HCT116 (cell line): Measurements from ENCODE around the gene PCCB. TPM values are rescaled to one million over a fixed set of nuclear protein-coding genes. Genes with fewer than 3 reads are reported as not detected.

Source experiments
- ATAC-seq: fragments of 200-7000 bp; cut with Tn5 transposase; 2 replicates; pipeline ENCODE4 v1.9.1; 2020; ENCODE audit warnings: mild to moderate bottlenecking, moderate library complexity
- BruUV-seq: library from RNA; stranded (reverse); fragments of 400-500 nt; replicated peaks from 2 replicates; lab custom pipeline; 2021; lab: Mats Ljungman, UMichigan
- CTCF ChIA-PET: fragments of 300-600 bp; sonication (Branson Sonifier 250); formaldehyde crosslinking; loops from one replicate; lab custom pipeline; 2021; ENCODE audit warnings: antibody characterized with exemption; lab: Charles Lee
- POLR2A ChIA-PET: fragments of 300-600, 350-600 bp; sonication (Branson Sonifier 250); formaldehyde crosslinking; loops from one replicate; lab custom pipeline; 2021; ENCODE audit warnings: antibody characterized with exemption; lab: Charles Lee
- RAD21 ChIA-PET, 2 experiments: fragments of 300-600 bp; sonication (Branson Sonifier 250); formaldehyde crosslinking; loops; one replicate each; lab custom pipeline; 2023; ENCODE audit warnings: low total read pairs in 2 of 2; ENCODE audit not compliant: uncharacterized antibody in 2 of 2, unreplicated experiment in 2 of 2, low non-redundant PET in 1 of 2; lab: Charles Lee
- DNase-seq: peaks from one replicate; pipeline ENCODE4 v3.0.0-alpha.2; 2010; ENCODE audit warnings: low read depth, low spot score
- H2AFZ ChIP-seq: fragments of 200-600 bp; shearing (Covaris generic), sonication (generic); 2 replicates; pipeline ENCODE4 v1.6.1; 2017; ENCODE audit warnings: low read depth, mixed run types, mixed read lengths, antibody characterized with exemption, low read length; ENCODE audit not compliant: poor library complexity, severe bottlenecking
- H3K27ac ChIP-seq: 2 replicates; pipeline ENCODE4 v1.5.1; 2012; ENCODE audit warnings: low read depth, low read length
- H3K27me3 ChIP-seq: fragments of 200-600 bp; sonication (generic); 2 replicates; pipeline ENCODE4 v1.6.1; 2016; ENCODE audit warnings: mixed run types, low read length, mixed read lengths; ENCODE audit not compliant: insufficient read depth
- H3K36me3 ChIP-seq, 2 experiments: fragments of 200-500 bp in 1 of 2; fragments of 200-600 bp in 1 of 2; sonication (Bioruptor generic) in 1 of 2; sonication (generic) in 1 of 2; 2 replicates each; pipeline versions ENCODE4 v1.5.1 to v1.6.1; 2014 to 2016; ENCODE audit warnings: low read length in 2 of 2, inconsistent platforms in 1 of 2, mixed read lengths in 1 of 2, mixed run types in 1 of 2; ENCODE audit not compliant: insufficient read depth in 2 of 2, control insufficient read depth in 1 of 2
- H3K4me1 ChIP-seq, 2 experiments: fragments of 200-600 bp in 1 of 2; sonication (generic) in 1 of 2; 2 replicates each; pipeline versions ENCODE4 v1.5.1 to v1.6.1; 2012 to 2017; ENCODE audit warnings: low read length in 2 of 2, inconsistent platforms in 1 of 2, mild to moderate bottlenecking in 1 of 2, mixed read lengths in 1 of 2, mixed run types in 1 of 2, moderate library complexity in 1 of 2; ENCODE audit not compliant: insufficient read depth in 2 of 2, control insufficient read depth in 1 of 2
- H3K4me2 ChIP-seq: fragments of 200-600 bp; sonication (generic); 2 replicates; pipeline ENCODE4 v1.6.1; 2017; ENCODE audit warnings: mixed run types, low read length, mixed read lengths
- H3K4me3 ChIP-seq, 2 experiments: fragments of 200-600 bp in 1 of 2; sonication (generic) in 1 of 2; replicated peaks in 1 of 2; 2 replicates each; pipeline ENCODE4 v1.5.1; 2011 to 2016; ENCODE audit warnings: low read length in 2 of 2, control low read depth in 1 of 2, low read depth in 1 of 2, mild to moderate bottlenecking in 1 of 2, mixed read lengths in 1 of 2, mixed run types in 1 of 2
- H3K79me2 ChIP-seq: fragments of 200-600 bp; sonication (generic); 2 replicates; pipeline ENCODE4 v1.6.1; 2017; ENCODE audit warnings: mild to moderate bottlenecking, mixed run types, low read length, moderate library complexity, mixed read lengths; ENCODE audit not compliant: insufficient read depth
- H3K9ac ChIP-seq: fragments of 200-600 bp; sonication (generic); 2 replicates; pipeline ENCODE4 v1.6.1; 2016; ENCODE audit warnings: low read length, mixed read lengths
- H3K9me2 ChIP-seq: fragments of 200-600 bp; sonication (generic), shearing (Covaris generic); 2 replicates; pipeline ENCODE4 v1.6.1; 2017; ENCODE audit warnings: mixed run types, mild to moderate bottlenecking, moderate library complexity; ENCODE audit not compliant: insufficient read depth
- H3K9me3 ChIP-seq, 2 experiments: fragments of 200-500 bp in 1 of 2; fragments of 200-600 bp in 1 of 2; sonication (Bioruptor generic) in 1 of 2; sonication (generic) in 1 of 2; 2 replicates each; pipeline ENCODE4 v1.6.1; 2014 to 2017; ENCODE audit warnings: low read length in 2 of 2, mixed read lengths in 2 of 2, inconsistent platforms in 1 of 2, low read depth in 1 of 2, mild to moderate bottlenecking in 1 of 2, mixed run types in 1 of 2, moderate library complexity in 1 of 2; ENCODE audit not compliant: control insufficient read depth in 1 of 2, insufficient read depth in 1 of 2
- H4K20me1 ChIP-seq: fragments of 200-600 bp; sonication (generic), shearing (Covaris generic); 2 replicates; pipeline ENCODE4 v1.6.1; 2017; ENCODE audit warnings: mixed run types, mild to moderate bottlenecking, moderate library complexity; ENCODE audit not compliant: insufficient read depth
- ATF3 ChIP-seq: IDR thresholded peaks from 2 replicates; pipeline ENCODE4 v1.6.1; 2012
- CTCF ChIP-seq, 3 experiments: fragments of 200-600 bp in 1 of 3; sonication (generic) in 1 of 3; IDR thresholded peaks in 2 of 3; conservative IDR thresholded peaks in 1 of 3; 2 replicates each; pipeline ENCODE4 v1.5.1; 2012 to 2017; ENCODE audit warnings: low read depth in 2 of 3, low read length in 2 of 3, antibody characterized with exemption in 1 of 3, borderline replicate concordance in 1 of 3, control low read depth in 1 of 3, mild to moderate bottlenecking in 1 of 3, mixed read lengths in 1 of 3, mixed run types in 1 of 3, moderate library complexity in 1 of 3; ENCODE audit not compliant: insufficient read depth in 1 of 3
- ELF1 ChIP-seq: IDR thresholded peaks from 2 replicates; pipeline ENCODE4 v1.6.1; 2012; ENCODE audit warnings: low read depth, borderline replicate concordance
- JUND ChIP-seq: IDR thresholded peaks from 2 replicates; pipeline ENCODE4 v1.6.1; 2012
- POLR2A ChIP-seq: IDR thresholded peaks from 2 replicates; pipeline ENCODE4 v1.7.0; 2011; ENCODE audit warnings: borderline replicate concordance; ENCODE audit not compliant: insufficient read depth, insufficient read length; ENCODE audit errors: extremely low read depth
- POLR2AphosphoS5 ChIP-seq: IDR thresholded peaks from 2 replicates; pipeline ENCODE4 v1.6.1; 2011; ENCODE audit warnings: mild to moderate bottlenecking, low read depth, low read length, moderate library complexity
- SIN3A ChIP-seq: IDR thresholded peaks from 2 replicates; pipeline ENCODE4 v1.6.1; 2012; ENCODE audit warnings: low read depth
- TCF7L2 ChIP-seq: IDR thresholded peaks from 2 replicates; pipeline ENCODE4 v1.7.0; 2011; ENCODE audit warnings: borderline replicate concordance, inconsistent platforms; ENCODE audit not compliant: insufficient read depth, insufficient read length; ENCODE audit errors: extremely low read depth
- YY1 ChIP-seq: IDR thresholded peaks from 2 replicates; pipeline ENCODE4 v1.6.1; 2011; ENCODE audit warnings: low read length, low read depth, moderate library complexity, mild to moderate bottlenecking; ENCODE audit not compliant: insufficient replicate concordance; ENCODE audit errors: extremely low read depth
- intact Hi-C: fragments of 100-400 bp; cut with micrococcal nuclease; formaldehyde crosslinking; loops from 2 replicates; pipeline ENCODE4 v1.10.0; 2022
- total RNA-seq: library from RNA; stranded (reverse); gene quantifications from one replicate; pipeline ENCODE4 v1.2.1, GENCODE V29; 2021; ENCODE audit not compliant: unreplicated experiment
- TF ChIP-seq, protein P1 (sequence below): IDR thresholded peaks from 2 replicates; pipeline ENCODE4 v1.6.1; 2012

Gene PCCB
- total RNA-seq, 1 experiment from 2014 or later: 48.9 TPM

DNA sequence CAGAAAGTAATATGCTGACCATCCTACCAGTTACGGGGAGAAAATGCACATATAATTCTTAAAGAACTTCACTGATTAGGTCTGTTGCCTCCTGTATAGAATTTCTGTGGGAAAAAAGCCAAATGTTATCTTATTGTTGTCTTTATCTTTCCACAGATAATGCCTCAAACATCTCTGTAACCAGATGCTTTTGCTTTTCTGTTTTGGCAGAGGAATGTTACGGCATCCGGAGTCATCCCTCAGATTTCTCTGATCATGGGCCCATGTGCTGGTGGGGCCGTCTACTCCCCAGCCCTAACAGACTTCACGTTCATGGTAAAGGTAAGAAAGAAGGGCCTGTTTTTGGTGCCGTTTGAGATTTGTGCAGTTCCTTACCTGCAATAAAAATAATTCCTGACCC lies 33.5 kb downstream of the PCCB start (continued):
- TF ChIP-seq ELF1 (no peak), JUND (no peak), POLR2A (no peak)
- TF ChIP-seq, all 23 proteins: peak for 0

DNA sequence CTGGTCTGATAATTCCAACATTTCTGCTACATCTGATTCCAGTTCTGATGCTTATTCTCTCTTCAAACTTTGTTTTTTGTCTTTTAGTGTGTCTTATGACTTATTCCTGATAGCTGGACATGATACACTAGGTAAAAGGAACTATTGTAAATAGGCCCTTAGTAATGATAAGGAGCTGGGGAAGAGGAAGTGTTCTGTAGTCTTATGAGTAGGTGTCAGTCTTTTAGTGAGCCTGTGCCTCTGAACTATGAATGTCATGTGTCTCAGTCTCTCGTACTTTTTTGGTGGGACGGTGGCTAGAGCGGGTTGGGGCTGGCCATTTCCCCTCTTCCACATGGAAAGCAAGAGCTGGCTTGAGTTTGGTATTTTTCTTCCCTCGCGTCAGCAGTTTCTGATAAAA lies 41.2 kb downstream of the PCCB start:
- no peak overlapping the region for H2AFZ ChIP-seq
- intact Hi-C loops: no loop called here
- no peak for ATAC-seq
- H3K79me2 ChIP-seq: 0 out of 2 replicates have a peak, but pooled peaks cover 3% of the 10 kb centered on the region
- no TSS peak for BruUV-seq
- TF ChIP-seq TCF7L2: no peak
- no peak for TF ChIP-seq POLR2AphosphoS5
- TF ChIP-seq YY1: no peak
- no peak for TF ChIP-seq ATF3
- DNase-seq: no peak
- no peak overlapping the region for H3K4me3 ChIP-seq
- no peaks in the 10 kb centered on the region for H3K4me1 ChIP-seq
- ChIA-PET POLR2A (no interaction called here), CTCF (no interaction called here), RAD21 (no interaction called here)
- no peak overlapping the region for H3K9ac ChIP-seq
- H3K36me3 ChIP-seq: no peaks in the 10 kb centered on the region
- H3K27ac ChIP-seq: no peak overlapping the region
- H4K20me1 ChIP-seq: no peaks in the 10 kb centered on the region
- H3K4me2 ChIP-seq: no peak overlapping the region
- H3K27me3 ChIP-seq: no peaks in the 10 kb centered on the region
- no peaks in the 10 kb centered on the region for H3K9me3 ChIP-seq
- no peaks in the 10 kb centered on the region for H3K9me2 ChIP-seq

DNA sequence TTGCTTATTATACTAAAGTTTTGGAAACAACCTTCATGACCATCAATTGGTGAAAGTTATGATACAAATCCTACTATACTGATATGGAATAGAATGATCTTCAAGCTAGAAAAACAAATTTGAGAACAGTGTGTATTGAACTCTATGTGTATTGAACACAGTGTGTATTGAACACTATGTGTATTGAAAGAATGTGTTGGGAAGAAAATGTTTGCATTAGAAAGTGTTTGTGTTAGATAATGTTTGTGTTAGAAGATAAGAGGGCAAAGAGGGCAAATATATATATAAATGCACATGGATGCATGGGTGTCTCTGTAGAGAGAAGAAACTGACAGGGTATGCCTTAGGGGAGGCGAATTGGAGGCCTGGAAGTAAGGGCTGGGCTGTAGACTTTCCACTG lies 42.4 kb downstream of the PCCB start:
- ChIA-PET POLR2A (no interaction called here), CTCF (no interaction called here), RAD21 (no interaction called here)
- Histone ChIP-seq H2AFZ (no peak overlapping the region), H3K27ac (no peak overlapping the region), H3K9me3 (no peaks in the 10 kb centered on the region), H3K79me2 (0 out of 2 replicates have a peak, but pooled peaks cover 3% of the 10 kb centered on the region), H4K20me1 (no peaks in the 10 kb centered on the region), H3K4me2 (no peak overlapping the region), H3K27me3 (no peaks in the 10 kb centered on the region), H3K9ac (no peak overlapping the region), H3K36me3 (no peaks in the 10 kb centered on the region), H3K9me2 (no peaks in the 10 kb centered on the region), H3K4me3 (no peak overlapping the region), H3K4me1 (no peaks in the 10 kb centered on the region)
- BruUV-seq: no TSS peak
- ATAC-seq (no peak), DNase-seq (no peak)
- intact Hi-C loops: no loop called here
- TF ChIP-seq CTCF (IDR thresholded peaks at IDR 0.05 in 2 of 3, conservative IDR thresholded peaks at IDR 0.05 in 1 of 3; ENCODE audit: borderline replicate concordance in 1 of 3, insufficient read depth in 1 of 3, low read depth in 2 of 3, low read length in 2 of 3) (no peak), SIN3A (no peak)
- TF ChIP-seq, protein P1, sequence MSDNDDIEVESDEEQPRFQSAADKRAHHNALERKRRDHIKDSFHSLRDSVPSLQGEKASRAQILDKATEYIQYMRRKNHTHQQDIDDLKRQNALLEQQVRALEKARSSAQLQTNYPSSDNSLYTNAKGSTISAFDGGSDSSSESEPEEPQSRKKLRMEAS: no peak
